GM12874 (cell line): ENCODE data around the gene SIM2.

Source experiments
- CTCF ChIP-seq: IDR thresholded peaks from 2 replicates; pipeline ENCODE4 v1.5.1; 2011; ENCODE audit warnings: low read depth, mild to moderate bottlenecking, control low read depth, low read length, moderate library complexity; ENCODE audit not compliant: insufficient read depth

SIM2 gene

GRCh38 chr21:36791695-36792470 lies 93.0 kb downstream of the SIM2 start:
- no peak for TF ChIP-seq CTCF

- TF ChIP-seq CTCF: no peak
Measured at GRCh38 chr21:36792505-36792967, 93.6 kb downstream of the SIM2 start.

GRCh38 chr21:36796070-36796469 lies 97.2 kb downstream of the SIM2 start:
- no peak for TF ChIP-seq CTCF

GRCh38 chr21:36798491-36798890 lies 99.6 kb downstream of the SIM2 start:
- no peak for TF ChIP-seq CTCF
